GM12874 (cell line): ENCODE results near the gene RXFP1.

ENCODE experiments used
- TF ChIP-seq, protein P1 (sequence below): IDR thresholded peaks from 2 replicates; pipeline ENCODE4 v1.5.1; 2011; ENCODE audit warnings: low read depth, mild to moderate bottlenecking, control low read depth, low read length, moderate library complexity; ENCODE audit not compliant: insufficient read depth

The RXFP1 gene

DNA sequence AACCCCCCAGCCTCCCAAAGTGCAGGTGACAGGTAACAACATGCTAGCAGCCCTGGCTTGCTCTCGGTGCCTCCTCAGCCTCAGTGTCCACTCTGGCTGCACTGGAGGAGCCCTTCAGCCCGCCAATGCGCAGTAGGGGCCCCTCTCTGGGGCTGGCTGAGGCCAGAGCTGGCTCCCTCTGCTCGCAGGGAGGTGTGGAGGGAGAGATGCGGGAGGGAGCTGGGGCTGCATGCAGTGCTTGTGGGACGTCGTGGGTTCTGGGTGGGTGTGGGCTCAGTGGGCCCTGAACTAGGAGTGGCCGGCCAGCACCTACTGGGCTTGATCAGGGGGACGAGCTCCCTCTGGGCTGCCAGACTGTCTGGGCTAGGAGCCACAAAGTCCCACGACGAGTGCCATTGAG lies 135.6 kb downstream of the RXFP1 start:
- TF ChIP-seq, protein P1, sequence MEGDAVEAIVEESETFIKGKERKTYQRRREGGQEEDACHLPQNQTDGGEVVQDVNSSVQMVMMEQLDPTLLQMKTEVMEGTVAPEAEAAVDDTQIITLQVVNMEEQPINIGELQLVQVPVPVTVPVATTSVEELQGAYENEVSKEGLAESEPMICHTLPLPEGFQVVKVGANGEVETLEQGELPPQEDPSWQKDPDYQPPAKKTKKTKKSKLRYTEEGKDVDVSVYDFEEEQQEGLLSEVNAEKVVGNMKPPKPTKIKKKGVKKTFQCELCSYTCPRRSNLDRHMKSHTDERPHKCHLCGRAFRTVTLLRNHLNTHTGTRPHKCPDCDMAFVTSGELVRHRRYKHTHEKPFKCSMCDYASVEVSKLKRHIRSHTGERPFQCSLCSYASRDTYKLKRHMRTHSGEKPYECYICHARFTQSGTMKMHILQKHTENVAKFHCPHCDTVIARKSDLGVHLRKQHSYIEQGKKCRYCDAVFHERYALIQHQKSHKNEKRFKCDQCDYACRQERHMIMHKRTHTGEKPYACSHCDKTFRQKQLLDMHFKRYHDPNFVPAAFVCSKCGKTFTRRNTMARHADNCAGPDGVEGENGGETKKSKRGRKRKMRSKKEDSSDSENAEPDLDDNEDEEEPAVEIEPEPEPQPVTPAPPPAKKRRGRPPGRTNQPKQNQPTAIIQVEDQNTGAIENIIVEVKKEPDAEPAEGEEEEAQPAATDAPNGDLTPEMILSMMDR: no peak

DNA sequence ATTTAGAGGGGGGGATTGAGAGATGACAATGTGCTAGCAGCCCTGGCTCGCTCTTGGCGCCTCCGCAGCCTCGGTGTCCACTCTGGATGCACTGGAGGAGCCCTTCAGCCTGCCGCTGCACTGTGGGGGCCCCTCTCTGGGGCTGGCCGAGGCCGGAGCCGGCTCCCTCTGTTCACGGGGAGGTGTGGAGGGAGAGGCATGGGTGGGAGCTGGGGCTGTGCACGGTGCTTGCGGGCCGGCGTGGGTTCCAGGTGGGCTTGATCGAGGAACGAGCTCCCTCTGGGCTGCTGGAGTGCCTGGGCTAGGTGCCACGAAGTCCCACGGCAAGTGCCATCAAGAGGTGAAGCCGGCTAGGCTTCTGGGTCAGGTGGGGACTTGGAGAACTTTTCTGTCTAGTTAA lies 143.1 kb downstream of the RXFP1 start:
- TF ChIP-seq, protein P1: no peak

DNA sequence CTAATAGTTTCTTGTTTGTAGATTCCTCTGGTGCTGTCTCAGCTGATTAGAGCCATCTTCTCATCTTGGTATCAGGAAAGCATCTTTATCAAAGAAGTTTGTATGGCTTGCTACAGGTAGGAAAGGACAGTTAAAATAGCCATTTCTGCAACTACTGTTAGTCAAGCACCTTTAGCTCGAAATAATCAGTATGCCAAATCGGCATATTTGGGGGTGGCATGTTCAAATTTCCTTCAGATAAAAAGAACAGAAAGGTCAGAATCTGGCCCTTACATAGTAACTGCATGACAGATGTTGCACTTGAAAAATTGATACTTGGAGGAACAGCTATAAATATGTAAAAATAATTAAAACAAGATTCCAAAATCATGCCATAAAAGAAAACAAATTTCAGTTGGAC lies 145.2 kb downstream of the RXFP1 start:
- TF ChIP-seq, protein P1: no peak

DNA sequence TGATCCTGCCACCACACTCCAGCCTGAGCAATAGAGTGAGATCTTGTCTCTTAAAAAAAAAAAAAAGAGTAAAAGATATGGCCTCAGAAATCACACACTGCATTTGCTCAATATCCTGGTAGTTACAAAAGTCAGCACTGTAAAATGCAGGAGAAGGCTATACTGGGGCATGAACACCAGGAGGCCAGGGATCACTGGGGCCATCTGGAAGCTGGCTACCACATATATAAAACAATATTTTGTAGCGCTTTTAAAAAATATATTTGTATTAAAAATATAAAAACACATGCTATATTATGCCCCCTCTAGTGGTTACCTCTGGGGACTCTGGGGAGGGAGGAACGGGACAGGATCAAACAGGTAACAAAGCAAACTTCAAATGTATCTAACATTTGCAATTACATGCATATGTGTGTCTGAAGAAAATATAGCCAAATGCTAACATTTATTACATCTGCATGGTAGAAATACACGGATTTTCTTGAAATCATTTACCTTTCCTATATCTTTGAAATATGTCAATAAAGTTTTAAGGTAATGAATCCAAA lies 146.0 kb downstream of the RXFP1 start:
- TF ChIP-seq, protein P1: peak; percentile 60

DNA sequence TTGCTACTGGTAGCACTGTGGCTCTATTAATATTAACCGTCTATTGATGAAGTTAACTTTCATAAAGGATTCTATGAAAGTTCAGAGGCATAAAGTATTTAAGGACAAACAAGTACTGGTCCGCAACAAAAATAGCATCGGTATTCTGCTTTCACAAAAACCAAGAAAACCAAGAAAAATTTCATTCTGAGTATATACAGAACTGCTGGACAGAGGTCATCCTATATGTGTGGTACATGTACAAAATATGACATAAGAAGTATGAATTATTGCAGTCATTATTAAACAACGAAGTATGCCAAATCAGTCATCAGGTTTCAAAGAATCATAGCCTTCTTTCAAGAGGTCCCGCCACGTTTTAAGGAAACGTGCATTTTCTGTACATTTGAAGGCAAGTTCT lies 147.6 kb downstream of the RXFP1 start:
- TF ChIP-seq, protein P1: no peak

DNA sequence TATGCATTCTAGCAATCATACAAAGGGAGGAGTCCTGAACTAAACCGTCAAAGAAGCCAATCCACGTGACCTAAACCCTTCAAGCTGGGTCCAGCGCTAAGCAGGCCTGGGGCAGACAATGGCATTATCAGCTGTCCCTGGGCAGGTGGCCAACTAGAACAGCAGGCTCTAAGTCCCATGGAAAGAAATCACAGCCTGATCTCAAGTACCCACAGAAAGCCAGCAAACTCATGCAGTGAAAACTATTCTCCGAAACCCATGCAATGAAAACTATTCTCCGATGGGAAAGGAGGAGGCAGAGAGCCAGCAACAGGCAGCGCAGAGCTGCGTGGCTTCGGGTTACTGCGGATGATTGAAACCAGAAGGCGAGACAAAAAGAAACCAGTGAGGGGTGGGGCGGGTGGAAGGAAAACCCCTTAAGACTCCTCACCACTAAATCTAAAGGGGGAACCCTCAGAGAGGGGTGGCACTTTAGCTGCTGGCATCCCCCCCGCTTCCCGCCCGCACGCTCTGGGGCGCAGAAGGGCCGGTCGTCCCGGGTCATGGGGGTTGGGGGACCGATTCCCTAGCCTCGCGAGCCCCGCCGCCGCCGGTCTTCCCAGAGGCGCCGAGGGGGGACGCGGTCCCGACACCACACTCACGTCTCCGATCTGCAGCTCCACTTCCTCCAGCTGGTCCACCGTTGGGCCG lies 149.4 kb downstream of the RXFP1 start:
- TF ChIP-seq, protein P1: no peak

DNA sequence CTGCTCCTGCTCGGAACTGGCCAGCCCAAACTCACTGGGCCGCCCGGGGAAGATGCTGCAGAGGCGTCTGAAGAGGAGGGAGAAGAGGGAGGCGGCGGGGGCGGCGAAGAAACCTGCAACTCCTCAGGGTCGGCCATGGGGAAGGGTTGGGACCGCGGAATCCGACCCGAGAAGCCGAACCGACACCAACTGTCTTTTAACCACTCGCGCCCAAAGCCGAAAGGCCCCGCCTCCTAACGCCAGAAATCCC lies 149.9 kb downstream of the RXFP1 start, which contains the start of gene C4orf46:
C4orf46 (minus strand) TSS at position 223 of the 250 bp plus-strand sequence; CDS start at position 137, 86 bp downstream.
- TF ChIP-seq, protein P1: no peak
